Measurements from ENCODE around the gene TRAPPC1.

TRAPPC1 gene

DNA sequence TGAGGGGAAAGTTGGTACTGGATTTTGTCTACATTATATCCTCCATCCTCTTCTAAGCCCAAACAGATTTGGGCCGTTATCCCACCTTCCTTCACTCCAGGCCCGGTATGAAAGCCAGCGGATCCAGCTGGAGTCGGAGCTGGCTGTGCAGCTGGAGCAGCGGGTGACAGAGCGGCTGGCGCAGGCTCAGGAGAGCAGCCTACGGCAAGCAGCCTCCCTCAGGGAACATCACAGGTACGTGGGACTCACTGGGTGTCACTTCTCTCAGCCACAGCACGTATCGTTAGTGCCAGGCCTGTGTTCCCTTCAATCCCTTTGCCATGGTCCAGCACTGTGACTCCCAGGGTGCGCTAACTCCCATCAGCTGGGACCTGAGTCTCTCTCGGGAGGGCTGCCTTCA is 11.5 kb upstream of the TRAPPC1 start:
- H3K4me3 ChIP-seq (ENCODE audit: low read depth, low read length), result no peak overlapping the region

- no peak overlapping the region for H3K4me3 ChIP-seq (ENCODE audit: low read depth, low read length)
Observed at GRCh38 chr17:7940743-7941142, 9.0 kb upstream of the TRAPPC1 start.

- no peak overlapping the region for H3K4me3 ChIP-seq (ENCODE audit: low read depth, low read length)
Observed at GRCh38 chr17:7940034-7940433, 8.3 kb upstream of the TRAPPC1 start.

DNA sequence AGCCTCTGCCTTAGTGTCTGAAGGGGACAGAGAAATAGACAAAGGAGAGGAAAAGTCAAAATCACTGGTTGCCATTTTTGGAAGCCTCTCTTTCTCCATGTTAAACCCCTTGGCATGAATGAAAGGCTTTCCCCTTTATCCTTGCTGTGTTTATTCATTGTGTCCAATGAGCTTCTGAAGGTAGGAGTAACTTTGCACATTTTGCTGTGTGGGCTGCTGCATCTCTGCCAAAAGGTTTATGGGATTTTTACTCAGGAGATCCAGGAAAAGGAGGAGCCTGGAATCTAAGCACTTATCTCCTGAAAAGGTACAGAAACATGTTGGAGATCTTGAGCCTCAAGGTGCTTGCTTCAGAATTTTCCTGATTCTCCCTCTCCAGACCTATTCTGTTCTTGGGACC is 4.1 kb upstream of the TRAPPC1 start:
- no peak overlapping the region for H3K4me3 ChIP-seq (ENCODE audit: low read depth, low read length)

GRCh38 chr17:7932949-7933348 is 1.2 kb upstream of the TRAPPC1 start:
- peak overlapping the region; percentile 90 for H3K4me3 ChIP-seq (ENCODE audit: low read depth, low read length)

- peak overlapping the region; percentile 90 for H3K4me3 ChIP-seq (ENCODE audit: low read depth, low read length)
Observed at GRCh38 chr17:7932483-7932891, 741 bp upstream of the TRAPPC1 start.

GRCh38 chr17:7930841-7931631 is 710 bp downstream of the TRAPPC1 start:
- peak overlapping the region; percentile 90 for H3K4me3 ChIP-seq (ENCODE audit: low read depth, low read length)

DNA sequence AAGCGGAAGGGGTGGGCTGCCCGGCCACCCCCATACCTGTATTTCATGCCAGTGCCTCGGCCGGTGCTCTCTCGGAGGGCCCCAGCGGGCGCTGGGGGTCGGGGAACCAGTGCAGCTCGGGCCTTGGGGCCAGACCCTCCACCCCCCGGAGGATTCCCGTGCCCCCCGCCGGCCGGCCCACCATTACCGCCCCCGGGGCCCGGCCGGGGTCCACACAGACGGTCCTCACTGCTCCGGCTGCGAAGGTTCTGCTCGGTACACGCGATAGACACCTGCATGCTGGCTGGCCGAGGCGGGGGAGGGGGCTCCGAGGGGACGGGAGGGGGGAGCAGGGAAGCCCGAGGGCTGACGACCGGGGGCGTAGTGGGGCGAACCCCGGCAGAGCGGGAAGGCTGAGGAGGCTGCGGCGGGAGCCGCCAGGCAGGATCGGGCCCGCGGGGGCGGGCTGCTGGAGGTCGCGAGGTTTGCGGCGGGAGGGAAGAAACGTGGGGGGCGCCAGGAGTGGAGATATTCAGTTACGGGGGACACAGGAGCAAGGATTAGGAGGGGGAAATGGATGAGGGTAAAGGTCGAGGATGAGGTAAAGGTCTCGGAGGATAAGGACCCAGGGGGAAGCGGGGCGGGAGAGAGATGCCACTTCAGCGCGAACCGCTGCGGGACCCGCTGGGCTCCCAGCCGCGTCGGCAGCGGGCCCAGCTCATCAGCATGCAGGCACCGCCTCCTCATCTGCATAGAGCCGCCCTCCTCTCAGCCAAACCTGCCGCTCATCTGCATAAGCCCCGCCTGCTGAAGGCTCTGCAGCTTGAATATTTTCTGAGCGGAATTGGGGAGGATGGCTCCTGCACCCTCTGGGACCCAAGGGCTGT is 2.4 kb downstream of the TRAPPC1 start, which contains the start of gene KCNAB3:
Gene KCNAB3, minus strand, starts transcription at position 699 of the 866 bp plus-strand sequence. Its CDS starts 421 bp downstream, at position 278.
- H3K4me3 ChIP-seq (ENCODE audit: low read depth, low read length), result peak within 1 kb of the TSS; percentile 39

GRCh38 chr17:7927596-7927995 is 4.2 kb downstream of the TRAPPC1 start:
- H3K4me3 ChIP-seq (ENCODE audit: low read depth, low read length), result no peak overlapping the region

- H3K4me3 ChIP-seq (ENCODE audit: low read depth, low read length), result peak overlapping the region; percentile 22
Observed at GRCh38 chr17:7922845-7923628, 8.7 kb downstream of the TRAPPC1 start.

DNA sequence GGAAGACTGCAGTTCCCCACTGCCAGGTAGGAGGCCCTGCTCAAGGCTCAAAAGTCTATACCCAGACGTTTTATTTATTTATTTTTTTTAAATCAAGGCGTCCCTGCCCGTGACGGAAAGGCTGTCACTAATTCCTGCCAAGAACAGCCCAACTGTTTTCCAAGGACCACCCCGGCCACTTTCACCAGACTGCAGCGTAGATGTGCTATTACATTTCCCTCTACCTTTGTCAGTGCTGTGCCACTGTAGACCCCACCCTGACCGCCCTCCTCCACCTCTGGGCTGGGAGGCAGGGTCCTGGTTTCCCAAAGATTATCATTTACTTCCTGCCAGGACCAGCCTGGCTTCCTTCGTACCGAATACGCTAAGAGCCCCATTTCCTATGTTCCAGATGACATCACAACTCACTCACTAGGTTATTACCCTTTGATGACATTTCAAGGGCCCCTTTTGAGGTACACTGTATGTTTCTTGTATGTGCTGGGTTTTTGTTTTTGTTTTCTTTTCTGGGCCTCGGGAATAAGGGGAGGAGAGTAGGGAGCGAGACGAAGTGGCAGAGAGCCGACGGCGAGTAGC is 9.4 kb downstream of the TRAPPC1 start:
- no peak overlapping the region for H3K4me3 ChIP-seq (ENCODE audit: low read depth, low read length)

DNA sequence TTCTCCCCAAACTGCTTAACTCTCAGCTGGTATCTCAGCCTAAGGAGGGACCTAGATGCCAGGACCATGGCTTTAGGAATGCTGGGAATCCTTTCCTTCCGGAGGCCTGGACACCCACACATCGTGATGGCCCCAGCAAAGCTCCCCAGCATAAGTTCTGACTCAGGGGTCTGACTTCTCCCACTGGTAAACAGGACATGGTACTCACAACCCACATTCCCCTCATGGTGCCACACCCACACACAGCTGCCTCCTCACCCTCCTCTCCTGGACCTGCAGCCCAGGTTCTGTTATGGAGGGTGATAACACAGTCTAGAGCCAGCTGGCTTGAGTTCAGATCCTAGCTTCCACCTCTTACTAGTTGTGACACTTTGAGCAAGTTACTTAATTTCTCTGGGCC is 14.9 kb downstream of the TRAPPC1 start:
- H3K4me3 ChIP-seq (ENCODE audit: low read depth, low read length), result no peak overlapping the region

DNA sequence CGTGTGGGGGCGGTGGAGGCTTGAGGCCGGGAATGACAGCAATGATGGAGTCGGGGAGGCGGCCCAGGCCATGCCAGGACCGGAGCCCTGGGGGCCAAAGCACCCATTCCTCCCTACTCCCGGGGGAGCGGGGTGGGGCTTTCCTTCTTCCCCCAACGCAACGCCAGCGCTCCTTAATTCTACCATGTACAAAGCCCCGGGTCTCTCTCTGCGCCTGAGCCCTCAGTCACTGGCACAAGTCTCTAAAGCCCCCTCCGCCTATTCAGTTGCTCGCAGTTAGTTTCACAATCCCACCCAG is 15.4 kb downstream of the TRAPPC1 start:
- no peak overlapping the region for H3K4me3 ChIP-seq (ENCODE audit: low read depth, low read length)

- peak within 1 kb of the TSS; percentile 43 for H3K4me3 ChIP-seq (ENCODE audit: low read depth, low read length)
Observed at GRCh38 chr17:7915611-7916384, 15.9 kb downstream of the TRAPPC1 start, which contains the start of gene RNF227. RNF227 (minus strand) TSS chr17:7916289; CDS start chr17:7916195, 94 bp downstream.

DNA sequence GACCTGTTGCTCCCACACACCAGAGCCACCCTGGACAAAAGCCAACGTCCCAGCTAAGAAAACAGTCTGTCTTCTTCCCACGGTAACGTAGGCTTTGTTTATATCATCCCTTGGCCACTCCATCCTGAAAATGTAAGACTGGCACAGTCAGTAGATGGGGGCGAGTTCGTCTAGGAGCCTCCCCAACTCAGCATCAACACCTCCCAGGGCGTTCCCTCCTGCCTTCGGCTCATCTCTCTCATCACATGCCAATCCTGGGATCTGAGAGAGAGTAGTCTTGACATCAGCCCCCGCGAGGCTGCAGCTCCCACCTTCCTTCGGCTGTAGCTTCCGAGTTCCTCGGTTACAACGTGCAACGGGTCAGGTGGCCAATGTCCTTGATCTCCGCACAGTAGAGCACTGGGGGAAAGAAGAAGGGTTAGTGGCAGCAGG is 16.6 kb downstream of the TRAPPC1 start:
- H3K4me3 ChIP-seq (ENCODE audit: low read depth, low read length), result peak overlapping the region; percentile 43

DNA sequence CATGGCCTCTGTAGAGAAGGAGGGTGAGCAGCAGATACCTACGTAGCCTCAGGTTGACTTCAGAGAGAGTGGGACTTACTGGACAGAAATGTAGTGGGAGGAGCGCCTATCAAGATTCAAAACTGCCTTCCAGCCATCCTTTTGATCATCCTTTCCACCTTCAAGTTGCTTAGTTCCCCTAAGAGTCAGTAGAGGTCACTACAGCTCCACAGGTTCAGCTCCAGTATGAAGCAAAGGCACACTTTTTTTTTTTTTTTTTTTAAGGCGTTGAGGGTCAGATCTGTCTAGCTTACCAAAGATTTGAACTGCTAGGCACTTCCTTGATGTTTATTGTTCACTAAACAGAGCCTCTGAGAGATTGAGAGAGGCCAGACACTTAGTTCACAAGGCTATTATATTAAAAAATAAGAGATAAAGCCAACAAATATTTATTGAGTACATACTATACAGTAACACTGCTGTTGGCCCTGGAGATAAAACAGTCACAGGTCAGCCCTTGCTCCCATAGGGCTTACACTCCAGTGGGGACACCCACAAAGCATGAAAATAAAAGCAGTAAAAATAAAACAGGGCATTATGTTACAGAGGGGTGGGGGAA is 18.7 kb downstream of the TRAPPC1 start:
- H3K4me3 ChIP-seq (ENCODE audit: low read depth, low read length), result no peak overlapping the region

GRCh38 chr17:7911116-7911515 is 20.6 kb downstream of the TRAPPC1 start:
- H3K4me3 ChIP-seq (ENCODE audit: low read depth, low read length), result no peak overlapping the region

- no peak overlapping the region for H3K4me3 ChIP-seq (ENCODE audit: low read depth, low read length)
Observed at GRCh38 chr17:7910711-7911110, 21.0 kb downstream of the TRAPPC1 start.

- no peak overlapping the region for H3K4me3 ChIP-seq (ENCODE audit: low read depth, low read length)
Observed at GRCh38 chr17:7910281-7910680, 21.5 kb downstream of the TRAPPC1 start.

DNA sequence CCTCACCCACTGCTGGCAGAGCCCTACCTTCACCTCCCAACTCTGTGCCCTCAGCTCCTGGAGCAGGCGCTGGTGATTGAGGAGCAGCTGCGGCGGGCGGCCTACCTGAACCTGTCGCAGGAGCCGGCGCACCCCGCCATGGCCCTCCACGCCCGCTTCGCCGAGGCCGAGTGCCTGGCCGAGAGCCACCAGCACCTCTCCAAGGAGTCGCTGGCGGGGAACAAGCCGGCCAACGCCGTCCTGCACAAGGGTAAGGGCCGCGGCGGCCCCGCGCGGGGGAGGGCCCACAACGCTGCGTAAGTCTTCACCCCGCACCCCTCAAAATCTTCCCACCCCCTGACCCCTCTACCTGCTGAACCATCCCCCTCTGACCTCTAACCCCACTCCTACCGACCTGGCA is 22.7 kb downstream of the TRAPPC1 start:
- no peak overlapping the region for H3K4me3 ChIP-seq (ENCODE audit: low read depth, low read length)
